Measurements from ENCODE around the gene PSTPIP1.

DNA sequence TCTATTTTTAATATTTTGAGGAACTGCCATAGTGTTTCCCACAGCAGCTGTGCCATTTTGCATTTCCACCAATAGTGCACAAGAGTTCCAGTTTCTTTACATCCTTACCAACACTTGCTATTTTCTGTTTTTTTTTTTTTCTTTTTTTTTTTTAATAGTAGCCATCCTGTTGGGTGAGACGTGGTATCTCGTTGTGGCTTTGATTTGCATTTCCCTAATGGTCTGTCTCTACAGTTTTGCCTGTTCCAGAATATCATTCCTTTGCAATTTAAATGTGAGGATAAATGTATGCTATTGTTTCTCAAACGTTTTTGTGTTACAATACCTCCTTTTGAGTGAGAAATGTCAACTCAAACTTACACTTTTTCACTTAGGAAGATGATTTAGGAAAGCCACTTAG lies 41.0 kb upstream of the PSTPIP1 start:
- no peak for TF ChIP-seq POLR2A (IDR thresholded peaks at IDR 0.05; ENCODE audit: low read length)
- TF ChIP-seq GATA1 (IDR thresholded peaks at IDR 0.05; ENCODE audit: low read depth, low read length): no peak

Measured in erythroblast (primary cell).